Adrenal gland (tissue), 12 donors: ENCODE results near the gene FGF14. TPM values are rescaled to one million over a fixed set of nuclear protein-coding genes. Genes with fewer than 3 reads are reported as not detected.

Experiments used
- DNase-seq, 7 donors: peaks; one replicate each; pipeline ENCODE4 v3.0.0-alpha.2; 2019 to 2020
- H3K27ac ChIP-seq, 5 donors: fragments of 200-600 bp; sonication (generic) in 4 of 5; 1 replicate in 3 of 5; 2 replicates in 2 of 5; pipeline versions ENCODE4 v1.5.1 to v1.8.0; 2016 to 2020; ENCODE audit warnings: mild to moderate bottlenecking in 1 of 5
- H3K27me3 ChIP-seq: fragments of 200-600 bp; 2 replicates; pipeline ENCODE4 v1.8.0; 2021
- H3K36me3 ChIP-seq, 2 donors: fragments of 200-600 bp; replicated peaks in 1 of 2; 1 replicate in 1 of 2; 2 replicates in 1 of 2; pipeline versions ENCODE4 v1.5.1 to v1.8.0; 2018 to 2022
- H3K4me1 ChIP-seq, 2 donors: fragments of 200-600 bp; replicated peaks in 1 of 2; 1 replicate in 1 of 2; 2 replicates in 1 of 2; pipeline versions ENCODE4 v1.5.1 to v1.8.0; 2018 to 2021
- H3K4me3 ChIP-seq, 4 donors: fragments of 200-600 bp; sonication (generic) in 3 of 4; one replicate each; pipeline ENCODE4 v1.5.1; 2016 to 2018
- H3K9me3 ChIP-seq, 3 donors: fragments of 200-600 bp; sonication (generic) in 1 of 3; replicated peaks in 1 of 3; 1 replicate in 2 of 3; 2 replicates in 1 of 3; pipeline versions ENCODE4 v1.5.1 to v1.8.0; 2016 to 2021
- POLR2A ChIP-seq, 2 donors: fragments of 450-650 bp; IDR thresholded peaks; one replicate each; pipeline ENCODE4 v1.6.1; 2017; ENCODE audit warnings: antibody characterized with exemption in 2 of 2, mild to moderate bottlenecking in 2 of 2, moderate library complexity in 1 of 2
- WGBS, 4 donors: extraction: QIAGEN DNeasy Blood & Tissue Kit in 2 of 4; methylation state at CpG; one replicate each; pipeline versions ENCODE4 v1.1.5 to v1.1.7; 2013 to 2017; 5-methylcytosine and 5-hydroxymethylcytosine counted together
- intact Hi-C, 2 donors: fragments of 100-400 bp; cut with DNase I; formaldehyde crosslinking; loops; one replicate each; pipeline versions ENCODE4 v1.14.1 to v1.15.0; 2022 to 2023
- polyA plus RNA-seq, 3 donors: library from polyadenylated mRNA; stranded (reverse); fragments of 200-250 nt in 2 of 3; fragments of 350-450 nt in 1 of 3; fragmentation: Illumina TruSeq in 1 of 3; extraction: RNeasy Lipid Tissue Mini Kit (QIAGEN cat#74804) in 1 of 3; gene quantifications; one replicate each; pipeline ENCODE4 v1.2.3, GENCODE V29; 2013 to 2014
- total RNA-seq, 9 donors: library from RNA; depleted of rRNA in 4 of 9; stranded (reverse); fragments of >200 nt in 4 of 9; fragments of 120-200 nt in 1 of 9; fragmentation: NEBNext Ultra II Directional in 1 of 9; extraction: Animal tissue kit (Norgen Biotek cat#: 25700) in 1 of 9; gene quantifications; one replicate each; pipeline versions ENCODE4 v1.1.0 to v1.2.4, GENCODE V29; 2013 to 2023
- TF ChIP-seq, protein P1 (sequence below), 6 experiments: fragments of 450-650 bp in 4 of 6; fragments of 200-600 bp in 2 of 6; sonication (generic) in 1 of 6; IDR thresholded peaks; 1 replicate in 5 of 6; 2 replicates in 1 of 6; pipeline versions ENCODE4 v1.5.1 to v1.8.0; 2016 to 2021; ENCODE audit warnings: antibody characterized with exemption in 6 of 6, mild to moderate bottlenecking in 2 of 6, moderate library complexity in 1 of 6
- donor health status: healthy with polysubstance abuse.
- donor health status: Bipolar disorder and iron deficiency.
- donor health status: DM: yes; HTN: yes; CAD: no.
- donor health status: DM: no; HTN: no; CAD: no.
- donor health status: DM: no; HTN: no; CAD: no.
- donor health status: DM: yes; HTN: yes; CAD: no.

The FGF14 gene
- total and polyA plus RNA-seq, 12 donors = 0.32 to 9.3 (median 2.8) TPM; not detected in 2

DNA sequence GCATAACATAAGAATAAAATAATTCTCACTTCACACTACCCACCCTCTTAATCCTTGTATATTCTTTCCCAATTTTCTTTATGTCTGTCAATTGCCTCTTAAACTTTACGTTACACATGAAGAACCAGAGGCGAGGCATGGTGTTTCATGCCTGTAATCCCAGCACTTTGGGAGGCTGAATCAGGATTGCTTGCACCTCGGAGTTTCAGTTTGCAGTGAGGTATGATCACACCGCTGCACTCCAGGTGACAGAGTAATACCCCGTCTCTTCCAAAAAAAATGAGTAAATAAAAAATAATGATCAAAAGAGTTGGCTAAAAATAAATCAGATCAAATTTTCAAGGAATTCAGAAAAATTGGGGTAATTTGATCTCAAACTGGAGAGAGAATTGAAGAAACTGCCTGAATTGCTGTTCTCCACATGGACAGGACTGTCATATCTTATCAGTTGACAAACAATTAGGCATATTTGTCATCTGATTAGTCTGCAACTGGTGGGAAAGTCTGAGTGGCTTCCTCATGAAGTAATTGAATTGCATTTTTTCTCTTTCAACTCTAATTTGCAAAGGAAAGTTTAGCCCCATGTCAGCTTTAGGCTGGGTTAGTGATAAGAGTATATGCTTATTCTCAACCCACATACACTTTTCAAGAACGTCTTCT lies 646.5 kb downstream of the FGF14 start:
- intact Hi-C loops = loop anchor here in 1 of 2 donors (10.0 kb wide), 2 partner anchors 251 to 611 kb away; no protein-coding TSS in a partner anchor
- H3K27ac ChIP-seq = no peak overlapping the region
- H3K4me3 ChIP-seq = no peak overlapping the region
- H3K27me3 ChIP-seq = peaks cover 3% of the 10 kb centered on the region
- no peaks in the 10 kb centered on the region for H3K4me1 ChIP-seq
- TF ChIP-seq, protein P1, sequence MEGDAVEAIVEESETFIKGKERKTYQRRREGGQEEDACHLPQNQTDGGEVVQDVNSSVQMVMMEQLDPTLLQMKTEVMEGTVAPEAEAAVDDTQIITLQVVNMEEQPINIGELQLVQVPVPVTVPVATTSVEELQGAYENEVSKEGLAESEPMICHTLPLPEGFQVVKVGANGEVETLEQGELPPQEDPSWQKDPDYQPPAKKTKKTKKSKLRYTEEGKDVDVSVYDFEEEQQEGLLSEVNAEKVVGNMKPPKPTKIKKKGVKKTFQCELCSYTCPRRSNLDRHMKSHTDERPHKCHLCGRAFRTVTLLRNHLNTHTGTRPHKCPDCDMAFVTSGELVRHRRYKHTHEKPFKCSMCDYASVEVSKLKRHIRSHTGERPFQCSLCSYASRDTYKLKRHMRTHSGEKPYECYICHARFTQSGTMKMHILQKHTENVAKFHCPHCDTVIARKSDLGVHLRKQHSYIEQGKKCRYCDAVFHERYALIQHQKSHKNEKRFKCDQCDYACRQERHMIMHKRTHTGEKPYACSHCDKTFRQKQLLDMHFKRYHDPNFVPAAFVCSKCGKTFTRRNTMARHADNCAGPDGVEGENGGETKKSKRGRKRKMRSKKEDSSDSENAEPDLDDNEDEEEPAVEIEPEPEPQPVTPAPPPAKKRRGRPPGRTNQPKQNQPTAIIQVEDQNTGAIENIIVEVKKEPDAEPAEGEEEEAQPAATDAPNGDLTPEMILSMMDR (IDR thresholded peaks at IDR 0.05) = no peak
- TF ChIP-seq POLR2A (IDR thresholded peaks at IDR 0.05) = no peak
- no peak for DNase-seq
- no peaks in the 10 kb centered on the region for H3K9me3 ChIP-seq
- no peaks in the 10 kb centered on the region for H3K36me3 ChIP-seq
- 70 to 77% (median 72%) methylated on average over 6 of the region's 6 CpGs for WGBS, 4 donors

DNA sequence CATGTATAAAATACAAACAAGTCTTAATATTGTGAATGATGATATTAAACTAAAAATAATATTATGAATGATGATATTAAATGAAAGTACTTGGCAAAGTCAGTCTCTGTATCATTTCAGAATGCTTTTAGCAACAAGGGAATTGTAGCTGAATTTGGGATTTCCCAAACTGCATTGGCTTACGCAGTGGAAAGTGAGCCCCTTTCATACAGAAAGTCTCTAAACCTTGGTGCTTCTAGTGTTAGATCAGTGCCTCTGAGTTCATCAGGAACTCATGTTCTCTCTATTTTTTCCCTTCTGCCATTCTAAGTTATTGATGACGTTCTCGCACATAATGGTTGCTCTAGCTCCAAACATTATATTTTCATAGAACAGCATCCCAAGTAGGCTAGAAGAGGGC lies 649.4 kb downstream of the FGF14 start:
- TF ChIP-seq POLR2A (IDR thresholded peaks at IDR 0.05) = no peak
- TF ChIP-seq, protein P1 (IDR thresholded peaks at IDR 0.05) = no peak
- Histone ChIP-seq H3K4me3 (no peak overlapping the region), H3K9me3 (no peaks in the 10 kb centered on the region), H3K27ac (no peak overlapping the region), H3K4me1 (no peaks in the 10 kb centered on the region), H3K27me3 (no peaks in the 10 kb centered on the region), H3K36me3 (no peaks in the 10 kb centered on the region)
- intact Hi-C loops = loop anchor here in 1 of 2 donors (10.0 kb wide), 2 partner anchors 248 to 608 kb away; no protein-coding TSS in a partner anchor
- no peak for DNase-seq
- WGBS, 4 donors = 91 to 96% (median 93%) methylated on average over 3 of the region's 3 CpGs

DNA sequence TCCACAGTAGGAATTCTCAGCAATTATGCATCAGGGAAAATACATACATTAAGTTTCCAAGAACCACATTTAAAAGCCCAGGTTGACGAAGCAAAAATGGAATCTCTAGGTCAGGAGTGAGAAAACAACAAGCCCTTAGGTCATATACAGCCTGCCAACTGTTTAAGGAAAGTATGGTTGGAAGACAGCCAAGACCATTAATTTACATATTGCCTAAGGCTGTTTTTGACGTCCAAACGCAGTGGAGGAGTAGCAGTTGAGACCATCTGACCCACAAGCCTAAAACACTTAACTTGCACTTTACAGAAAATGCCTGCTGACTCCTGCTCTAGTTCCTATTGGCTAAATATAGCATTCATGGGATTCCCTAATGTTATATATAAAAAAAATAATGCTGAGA lies 650.4 kb downstream of the FGF14 start:
- H3K27ac ChIP-seq = no peak overlapping the region
- H3K27me3 ChIP-seq = no peaks in the 10 kb centered on the region
- 14 to 26% (median 19%) methylated on average over 3 of the region's 3 CpGs for WGBS, 4 donors
- no peaks in the 10 kb centered on the region for H3K36me3 ChIP-seq
- DNase-seq = no peak
- no peaks in the 10 kb centered on the region for H3K4me1 ChIP-seq
- H3K9me3 ChIP-seq = no peaks in the 10 kb centered on the region
- no peak for TF ChIP-seq POLR2A (IDR thresholded peaks at IDR 0.05)
- TF ChIP-seq, protein P1 (IDR thresholded peaks at IDR 0.05) = no peak
- no peak overlapping the region for H3K4me3 ChIP-seq
- intact Hi-C loops = loop anchor here in 1 of 2 donors (10.0 kb wide), 2 partner anchors 247 to 607 kb away; no protein-coding TSS in a partner anchor

DNA sequence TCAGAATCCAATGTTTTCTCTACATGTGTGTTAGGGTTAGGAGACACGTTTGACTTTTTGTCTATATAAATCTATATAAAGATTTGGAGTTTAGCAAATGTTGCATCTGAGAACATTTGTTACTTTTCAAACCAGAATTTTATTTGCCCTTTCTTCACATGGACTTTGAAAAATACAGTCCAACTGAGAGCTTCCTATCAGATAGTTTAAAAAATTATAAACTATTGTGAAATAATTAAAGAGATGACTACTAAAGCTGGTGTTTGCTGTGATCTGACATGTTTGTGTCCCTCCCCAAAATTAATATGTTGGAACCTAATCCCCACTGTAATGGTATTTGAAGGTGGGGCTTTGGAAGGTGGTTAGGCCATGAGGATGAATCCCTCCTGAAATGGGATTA lies 652.3 kb downstream of the FGF14 start:
- H3K4me3 ChIP-seq = no peak overlapping the region
- H3K9me3 ChIP-seq = no peaks in the 10 kb centered on the region
- WGBS, 4 donors = 80 to 95% (median 86%) methylated on average over 1 of the region's 1 CpG
- H3K27me3 ChIP-seq = no peaks in the 10 kb centered on the region
- no peak overlapping the region for H3K27ac ChIP-seq
- H3K4me1 ChIP-seq = no peaks in the 10 kb centered on the region
- no peak for DNase-seq
- no peak for TF ChIP-seq POLR2A (IDR thresholded peaks at IDR 0.05)
- TF ChIP-seq, protein P1 (IDR thresholded peaks at IDR 0.05) = no peak
- intact Hi-C loops = no loop called here
- no peaks in the 10 kb centered on the region for H3K36me3 ChIP-seq
